Activated effector memory CD4-positive, alpha-beta T cell treated with anti-CD3 and anti-CD28 coated beads, Interleukin-2, amount 50 U/mL, for 16 hours (primary cell): ENCODE results near the gene RETSAT.
"Not testable (repeated sequence)": the region's sequence is repeated elsewhere in the genome, so short reads cannot be mapped to it uniquely, and the experiment has no call there.

Experiments
- DNase-seq: peaks from one replicate; pipeline ENCODE4 v3.0.0-alpha.2; 2020

The RETSAT gene

DNA sequence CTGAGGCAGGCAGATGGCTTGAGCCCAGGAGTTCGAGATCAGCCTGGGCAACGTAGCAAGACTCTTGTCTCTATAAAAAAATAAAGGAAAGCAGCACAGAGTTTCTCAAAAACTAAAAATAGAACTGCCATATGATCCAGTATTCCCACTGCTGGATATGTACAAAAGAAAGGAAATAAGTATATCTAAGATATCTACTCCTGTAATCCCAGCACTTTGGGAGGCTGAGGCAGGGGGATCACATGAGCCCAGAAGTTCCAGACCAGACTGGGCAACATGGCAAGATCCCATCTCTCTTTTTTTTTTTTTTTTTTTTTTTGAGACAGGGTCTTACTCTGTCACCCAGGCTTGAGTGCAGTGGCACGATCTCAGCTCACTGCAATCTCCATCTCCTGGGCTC lies 24.6 kb downstream of the RETSAT start:
- DNase-seq = not testable (repeated sequence)

- no peak for DNase-seq
These were observed 25.1 kb downstream of the RETSAT start for GRCh38 chr2:85329181-85329651.

DNA sequence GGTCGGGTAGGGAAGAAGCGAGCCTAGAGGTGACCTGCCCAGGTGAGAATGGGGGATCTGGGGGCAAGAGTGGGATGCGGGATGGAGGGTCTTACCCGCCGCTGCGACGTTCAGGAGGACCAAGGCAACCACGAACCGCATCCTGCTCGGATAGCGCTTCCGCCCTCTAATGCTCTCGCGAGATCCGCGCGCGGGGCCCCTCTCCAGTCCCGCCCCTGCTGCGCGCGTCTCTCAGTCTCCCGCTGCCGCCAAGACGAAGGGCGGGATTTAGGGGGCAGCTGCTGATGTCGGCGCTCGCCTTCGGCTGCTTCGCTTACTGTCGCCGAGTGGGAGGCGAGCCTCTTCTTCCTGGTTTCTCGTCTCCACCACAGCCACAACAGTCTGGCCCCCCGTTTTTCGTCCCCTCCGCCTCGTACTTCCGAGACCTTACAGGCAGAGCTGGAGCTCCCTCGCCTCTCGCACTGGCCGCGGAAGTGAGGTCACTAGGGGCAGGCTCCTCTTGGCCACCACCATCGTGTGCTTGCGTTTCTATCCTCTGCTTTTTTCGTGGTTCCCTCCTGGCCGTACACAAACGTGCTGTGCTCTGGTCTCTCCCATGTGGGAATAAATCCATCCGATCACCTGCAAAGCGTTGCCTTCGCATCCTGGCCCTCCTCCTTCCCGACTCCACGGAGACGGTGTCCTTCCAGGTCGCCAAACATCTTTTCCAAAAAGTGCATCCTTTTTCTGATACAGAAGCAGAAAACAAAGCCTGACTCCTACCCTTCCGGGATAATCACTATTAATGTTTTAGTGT lies 26.3 kb downstream of the RETSAT start, which contains the start of gene TGOLN2:
Gene TGOLN2, minus strand, starts transcription at position 168 of the 796 bp plus-strand sequence. Its CDS starts 27 bp downstream, at position 141.
- DNase-seq = peak; percentile 97

DNA sequence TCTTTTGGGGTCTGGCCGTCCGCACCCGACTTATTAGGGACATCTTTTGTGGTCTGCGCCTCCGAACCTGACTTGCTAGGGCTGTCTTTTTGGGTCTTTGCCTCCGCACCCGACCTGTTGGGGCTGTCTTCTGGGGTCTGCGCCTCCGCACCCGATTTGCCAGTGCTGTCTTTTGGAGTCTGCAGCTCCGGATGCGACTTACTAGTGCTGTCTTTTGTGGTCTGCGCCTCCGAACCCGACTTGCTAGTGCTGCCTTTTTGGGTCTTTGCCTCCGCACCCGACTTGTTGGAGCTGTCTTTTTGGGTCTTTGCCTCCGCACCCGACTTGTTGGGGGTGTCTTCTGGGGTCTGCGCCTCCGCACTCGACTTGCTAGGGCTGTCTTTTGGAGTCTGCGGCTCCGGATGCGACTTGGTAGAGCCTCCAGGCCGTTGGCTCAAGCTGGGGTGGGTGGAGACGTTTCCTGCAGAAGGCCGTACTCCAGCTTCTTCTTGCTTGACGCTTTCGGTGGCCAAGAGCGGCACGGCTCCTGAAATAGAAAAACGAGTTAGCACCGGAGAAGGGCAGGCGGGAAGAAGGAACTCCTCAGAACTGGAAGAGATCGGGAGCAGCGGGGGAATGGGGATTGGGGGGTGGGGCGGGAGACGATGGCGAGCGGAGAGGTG lies 27.0 kb downstream of the RETSAT start:
- peak; percentile 82 for DNase-seq

DNA sequence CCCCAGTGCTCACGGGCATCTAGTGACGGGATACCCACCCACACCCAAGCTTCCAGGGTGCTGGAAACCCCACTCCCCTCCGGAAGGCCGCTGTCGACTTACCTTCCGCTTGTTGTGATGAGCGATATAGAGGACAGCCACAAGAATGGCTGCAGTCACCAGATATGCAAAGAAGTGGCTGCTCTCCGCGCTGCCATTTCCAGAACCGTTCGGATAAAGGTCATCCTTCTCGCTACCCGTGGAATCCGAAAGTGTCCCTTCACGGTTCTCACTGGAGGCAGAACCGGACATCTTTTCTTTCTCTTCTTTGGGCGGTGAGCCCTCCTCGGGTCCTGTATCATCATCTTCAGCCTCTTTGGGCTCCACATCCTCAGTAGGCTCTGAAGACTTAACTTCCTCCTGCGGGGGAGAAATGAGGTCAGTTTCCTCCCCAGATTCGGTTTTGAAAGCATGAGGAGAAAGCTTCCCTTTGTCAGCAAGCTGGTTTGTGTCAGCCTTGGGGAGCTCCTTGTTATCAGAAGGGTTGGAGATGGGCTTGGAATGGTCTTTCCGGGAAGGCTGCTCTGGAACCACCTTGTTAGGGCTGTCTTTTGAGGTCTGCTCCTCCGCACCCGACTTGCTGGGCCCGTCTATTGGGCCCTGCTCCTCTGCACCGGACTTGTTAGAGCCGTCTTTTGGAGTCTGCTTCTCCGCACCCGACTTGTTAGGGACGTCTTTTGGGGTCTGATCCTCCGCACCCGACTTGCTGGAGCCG lies 27.7 kb downstream of the RETSAT start:
- peak; percentile 80 for DNase-seq

- peak; percentile 36 for DNase-seq
These were observed 28.9 kb downstream of the RETSAT start for GRCh38 chr2:85325466-85325811.

DNA sequence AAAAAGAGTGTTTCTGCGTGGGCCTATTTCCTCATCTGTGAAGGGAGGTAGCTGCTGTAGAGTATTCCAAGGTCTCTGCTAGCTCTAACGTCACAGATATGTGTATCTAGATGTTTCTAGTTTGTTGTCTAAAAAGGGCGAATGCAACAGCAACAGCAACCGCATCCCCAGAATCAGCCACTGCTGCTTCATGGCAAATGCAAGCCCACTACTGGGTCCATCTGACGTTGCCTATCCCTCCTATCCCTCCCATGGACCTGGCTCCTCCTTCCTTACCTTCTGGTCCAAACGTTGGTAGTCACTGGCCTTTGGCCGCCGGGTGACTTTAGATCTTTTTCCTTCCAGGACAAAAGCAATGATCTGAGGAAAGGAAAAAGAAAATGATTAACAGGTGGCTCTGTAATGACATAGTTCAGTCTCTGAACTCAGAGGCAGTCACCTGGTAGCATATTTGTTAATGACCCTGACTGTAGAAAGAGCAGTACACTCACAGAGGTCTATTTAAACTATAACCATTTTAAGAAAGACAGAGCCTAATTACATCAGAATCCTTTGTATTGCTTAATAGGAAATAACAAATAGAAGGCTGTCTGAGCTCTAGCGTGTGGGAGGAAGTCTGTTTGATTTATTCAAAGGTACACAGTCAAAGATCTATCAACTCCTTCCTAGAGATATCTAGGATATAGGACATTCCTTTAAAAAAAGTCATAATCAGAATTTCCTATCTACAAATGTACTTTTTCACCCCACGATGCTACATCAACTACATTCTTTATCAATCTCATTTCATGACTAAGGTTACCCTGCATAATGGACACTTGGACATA lies 29.5 kb downstream of the RETSAT start:
- peak; percentile 63 for DNase-seq

- DNase-seq = peak; percentile 49
These were observed 30.4 kb downstream of the RETSAT start for GRCh38 chr2:85323988-85324367.

DNA sequence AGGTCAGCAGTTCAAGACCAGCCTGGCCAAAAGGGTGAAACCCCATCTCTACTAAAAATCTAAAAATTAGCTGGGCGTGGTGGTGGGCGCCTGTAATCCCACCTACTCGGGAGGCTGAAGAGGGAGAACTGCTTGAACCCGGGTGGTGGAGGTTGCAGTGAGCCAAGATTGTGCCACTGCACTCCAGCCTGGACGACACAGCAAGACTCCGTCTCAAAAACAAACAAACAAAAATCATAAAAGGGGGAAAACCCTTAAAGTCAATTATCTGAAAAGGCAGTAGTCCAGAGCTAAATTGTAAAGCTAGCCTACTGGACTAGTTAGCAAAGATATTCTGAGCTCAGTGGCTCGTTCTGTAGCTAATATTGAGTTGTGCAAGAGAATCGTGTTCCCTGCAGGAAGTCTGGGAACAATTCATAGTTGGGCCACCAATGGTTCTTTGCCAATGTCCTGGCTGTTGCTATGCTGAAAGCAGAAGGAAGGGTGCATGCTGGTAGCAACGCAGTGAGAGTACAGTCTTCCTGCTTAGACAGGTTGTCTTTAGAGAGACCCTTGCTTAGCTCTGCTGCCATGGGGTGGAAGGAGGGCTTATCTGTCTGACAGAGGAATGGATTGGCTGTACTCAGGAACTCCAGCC lies 30.9 kb downstream of the RETSAT start:
- DNase-seq = no peak

- DNase-seq = peak; percentile 38
These were observed 34.5 kb downstream of the RETSAT start for GRCh38 chr2:85319796-85320195.

- DNase-seq = peak; percentile 71
These were observed 35.9 kb downstream of the RETSAT start for GRCh38 chr2:85318222-85319074.

- not testable (repeated sequence) for DNase-seq
These were observed 38.4 kb downstream of the RETSAT start for GRCh38 chr2:85315921-85316320.

GRCh38 chr2:85314884-85315242 lies 39.5 kb downstream of the RETSAT start:
- DNase-seq = no peak

GRCh38 chr2:85312404-85312803 lies 41.9 kb downstream of the RETSAT start:
- peak; percentile 24 for DNase-seq

DNA sequence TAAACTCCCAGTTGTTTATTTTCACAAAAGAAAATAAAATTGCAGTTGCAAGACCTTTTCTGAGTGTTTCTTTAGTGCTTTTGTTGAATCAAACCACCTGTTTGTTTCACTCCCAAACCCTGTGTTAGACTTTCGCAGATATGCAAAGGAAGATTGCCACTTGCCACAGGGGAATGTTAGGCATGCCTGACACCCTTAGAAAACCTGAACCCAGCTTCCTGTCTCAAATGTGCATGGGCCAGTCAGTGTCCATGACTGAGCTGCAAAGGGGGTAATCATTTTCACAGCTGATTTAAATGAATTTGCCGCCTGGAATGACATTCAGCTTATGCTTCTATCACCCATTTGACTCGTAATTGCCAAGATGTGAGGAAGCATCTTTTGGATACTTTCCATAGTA lies 44.0 kb downstream of the RETSAT start:
- no peak for DNase-seq

DNA sequence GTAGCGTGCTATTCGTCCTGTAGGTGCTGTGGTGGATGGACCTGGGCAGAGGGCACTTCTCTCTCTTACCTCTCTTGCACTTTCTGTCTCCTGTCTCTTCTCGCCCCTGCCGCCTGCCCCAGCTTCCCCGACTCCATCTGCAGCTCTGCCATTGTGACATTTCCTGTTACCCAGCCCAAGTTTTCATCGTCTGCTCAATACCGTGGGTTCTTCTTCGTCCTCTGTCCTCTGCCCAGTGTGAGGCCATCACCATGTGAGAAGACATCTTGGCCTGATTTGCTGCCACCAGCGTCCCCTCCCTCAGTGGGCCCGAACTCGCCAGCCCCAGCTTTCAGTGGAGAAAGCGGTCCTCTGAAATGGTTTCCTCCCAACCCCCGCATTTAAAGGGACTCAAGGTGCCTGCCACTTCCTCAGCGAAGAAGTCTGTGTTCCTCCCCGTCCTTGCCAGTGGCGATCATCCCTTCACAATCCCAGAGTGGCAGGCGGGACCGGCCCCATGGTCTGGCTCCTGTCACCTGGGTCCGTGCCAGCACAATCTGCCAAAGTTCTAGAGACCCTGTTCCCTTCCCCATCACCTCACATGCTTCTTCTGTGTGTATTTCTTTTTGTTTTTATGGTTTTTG lies 44.5 kb downstream of the RETSAT start:
- DNase-seq = peak; percentile 70

GRCh38 chr2:85308896-85309555 lies 45.3 kb downstream of the RETSAT start:
- DNase-seq = no peak

DNA sequence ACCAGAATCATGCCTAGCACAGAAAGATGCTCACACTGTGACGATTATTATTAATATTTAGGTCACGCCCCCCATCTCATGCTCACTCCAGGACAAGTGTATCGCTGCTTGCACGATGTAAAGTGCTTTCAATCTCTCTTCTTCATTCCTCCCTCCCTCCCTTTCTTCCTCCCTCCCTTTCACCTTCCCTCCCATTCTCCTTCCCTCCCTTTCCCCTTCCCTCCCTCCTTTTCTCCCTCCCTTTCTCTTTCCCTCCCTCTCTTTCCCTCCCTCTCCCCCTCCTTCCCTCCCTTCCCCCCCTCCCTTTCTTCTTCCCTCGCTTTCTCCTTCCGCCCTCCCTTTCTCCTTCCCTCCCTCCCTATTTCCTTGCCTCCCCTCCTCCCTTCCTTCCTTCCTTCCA lies 46.1 kb downstream of the RETSAT start:
- no peak for DNase-seq

DNA sequence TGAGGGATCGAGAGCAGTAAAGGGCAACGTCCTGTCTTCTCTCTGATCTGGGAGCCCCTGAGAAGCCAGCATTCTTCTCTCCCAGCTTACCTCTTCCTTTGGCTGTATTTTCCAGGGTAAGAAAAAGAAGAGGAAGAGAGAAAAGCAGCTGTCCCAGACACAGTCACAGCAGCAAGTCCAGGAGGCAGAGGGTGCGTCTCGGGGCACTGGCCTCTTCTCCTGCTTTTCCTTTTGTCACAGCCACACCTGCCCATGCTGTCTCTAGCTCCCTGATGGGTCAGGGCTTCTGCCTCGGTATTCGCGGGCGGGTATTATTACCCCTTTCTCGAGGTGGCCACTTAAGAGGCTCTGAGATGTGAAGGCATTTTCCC lies 46.8 kb downstream of the RETSAT start:
- no peak for DNase-seq
